Measurements from ENCODE around the gene MLC1.

- no peak for TF ChIP-seq POLR2AphosphoS5 (IDR thresholded peaks at IDR 0.05)
- TF ChIP-seq POLR2A (IDR thresholded peaks at IDR 0.05), result no peak
- TF ChIP-seq EP300 (IDR thresholded peaks at IDR 0.05), result no peak
These were observed 3.6 kb downstream of the MLC1 start for GRCh38 chr22:50081426-50082196.
